ENCODE measurements around the gene TXNDC17.

- TF ChIP-seq, protein P1, sequence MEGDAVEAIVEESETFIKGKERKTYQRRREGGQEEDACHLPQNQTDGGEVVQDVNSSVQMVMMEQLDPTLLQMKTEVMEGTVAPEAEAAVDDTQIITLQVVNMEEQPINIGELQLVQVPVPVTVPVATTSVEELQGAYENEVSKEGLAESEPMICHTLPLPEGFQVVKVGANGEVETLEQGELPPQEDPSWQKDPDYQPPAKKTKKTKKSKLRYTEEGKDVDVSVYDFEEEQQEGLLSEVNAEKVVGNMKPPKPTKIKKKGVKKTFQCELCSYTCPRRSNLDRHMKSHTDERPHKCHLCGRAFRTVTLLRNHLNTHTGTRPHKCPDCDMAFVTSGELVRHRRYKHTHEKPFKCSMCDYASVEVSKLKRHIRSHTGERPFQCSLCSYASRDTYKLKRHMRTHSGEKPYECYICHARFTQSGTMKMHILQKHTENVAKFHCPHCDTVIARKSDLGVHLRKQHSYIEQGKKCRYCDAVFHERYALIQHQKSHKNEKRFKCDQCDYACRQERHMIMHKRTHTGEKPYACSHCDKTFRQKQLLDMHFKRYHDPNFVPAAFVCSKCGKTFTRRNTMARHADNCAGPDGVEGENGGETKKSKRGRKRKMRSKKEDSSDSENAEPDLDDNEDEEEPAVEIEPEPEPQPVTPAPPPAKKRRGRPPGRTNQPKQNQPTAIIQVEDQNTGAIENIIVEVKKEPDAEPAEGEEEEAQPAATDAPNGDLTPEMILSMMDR (conservative IDR thresholded peaks at IDR 0.05 in 1 of 2, IDR thresholded peaks at IDR 0.05 in 1 of 2; ENCODE audit: extremely low read depth in 1 of 2, insufficient read depth in 1 of 2, low read depth in 1 of 2, low read length in 2 of 2): no peak
- no peak for TF ChIP-seq EZH2 (IDR thresholded peaks at IDR 0.05; ENCODE audit: borderline replicate concordance, low read length)
Observed at GRCh38 chr17:6671431-6671830, 30.6 kb downstream of the TXNDC17 start.

Measured in mammary epithelial cell (primary cell).